Sigmoid colon (tissue), 3 donors: ENCODE data around the gene USP25.

Source experiments
- POLR2A ChIP-seq, 2 donors: fragments of 450-650 bp; IDR thresholded peaks; one replicate each; pipeline ENCODE4 v1.6.1; 2016; ENCODE audit warnings: antibody characterized with exemption in 2 of 2, mild to moderate bottlenecking in 2 of 2, moderate library complexity in 2 of 2
- TF ChIP-seq, protein P1 (sequence below), 4 experiments: fragments of 450-650 bp in 3 of 4; fragments of 200-600 bp in 1 of 4; IDR thresholded peaks; one replicate each; pipeline ENCODE4 v1.5.1; 2016 to 2019; ENCODE audit warnings: antibody characterized with exemption in 4 of 4, mild to moderate bottlenecking in 3 of 4, moderate library complexity in 2 of 4

DNA sequence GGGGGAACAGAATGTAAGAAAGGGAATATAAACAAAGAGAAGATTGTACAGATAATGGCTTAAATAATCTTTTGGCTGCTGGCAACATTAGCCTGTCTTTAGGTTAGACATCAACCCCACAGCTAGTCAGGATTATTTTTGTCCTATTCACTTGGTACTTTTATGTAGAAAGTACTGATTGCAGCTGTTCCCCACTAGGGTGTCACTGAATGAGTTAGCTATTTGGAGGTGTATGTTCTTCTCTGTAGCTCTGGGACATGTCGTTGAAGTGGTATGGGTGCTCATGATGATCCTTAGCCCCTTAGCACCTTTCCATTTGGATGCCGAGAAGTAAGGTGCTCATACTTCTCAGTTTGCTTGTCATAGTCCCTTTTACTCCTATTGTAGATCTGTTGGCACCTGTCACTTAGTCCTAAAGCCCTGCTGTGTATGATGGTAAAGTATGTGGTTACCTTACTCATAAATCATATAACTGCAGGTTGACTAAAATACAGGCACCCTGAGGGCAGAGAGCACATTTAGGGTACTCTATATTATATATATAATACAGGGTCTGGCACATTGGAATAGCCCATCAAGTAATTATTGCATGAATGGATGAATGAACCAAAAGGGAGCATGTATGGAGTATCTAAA, 64.6 kb downstream of the USP25 start:
- TF ChIP-seq, protein P1, sequence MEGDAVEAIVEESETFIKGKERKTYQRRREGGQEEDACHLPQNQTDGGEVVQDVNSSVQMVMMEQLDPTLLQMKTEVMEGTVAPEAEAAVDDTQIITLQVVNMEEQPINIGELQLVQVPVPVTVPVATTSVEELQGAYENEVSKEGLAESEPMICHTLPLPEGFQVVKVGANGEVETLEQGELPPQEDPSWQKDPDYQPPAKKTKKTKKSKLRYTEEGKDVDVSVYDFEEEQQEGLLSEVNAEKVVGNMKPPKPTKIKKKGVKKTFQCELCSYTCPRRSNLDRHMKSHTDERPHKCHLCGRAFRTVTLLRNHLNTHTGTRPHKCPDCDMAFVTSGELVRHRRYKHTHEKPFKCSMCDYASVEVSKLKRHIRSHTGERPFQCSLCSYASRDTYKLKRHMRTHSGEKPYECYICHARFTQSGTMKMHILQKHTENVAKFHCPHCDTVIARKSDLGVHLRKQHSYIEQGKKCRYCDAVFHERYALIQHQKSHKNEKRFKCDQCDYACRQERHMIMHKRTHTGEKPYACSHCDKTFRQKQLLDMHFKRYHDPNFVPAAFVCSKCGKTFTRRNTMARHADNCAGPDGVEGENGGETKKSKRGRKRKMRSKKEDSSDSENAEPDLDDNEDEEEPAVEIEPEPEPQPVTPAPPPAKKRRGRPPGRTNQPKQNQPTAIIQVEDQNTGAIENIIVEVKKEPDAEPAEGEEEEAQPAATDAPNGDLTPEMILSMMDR (IDR thresholded peaks at IDR 0.05): no peak
- TF ChIP-seq POLR2A (IDR thresholded peaks at IDR 0.05): no peak
